NCI-H82 (cell line): Measurements from ENCODE around the gene OR10A4.
A peak's percentile ranks its signal among the peaks of the same experiment; 100 is the strongest.
"Not testable (repeated sequence)": the region's sequence is repeated elsewhere in the genome, so short reads cannot be mapped to it uniquely, and the experiment has no call there.

ENCODE experiments used
- DNase-seq: peaks from one replicate; lab custom pipeline; 2025; lab: John Stamatoyannopoulos, UW

The OR10A4 gene, protein sequence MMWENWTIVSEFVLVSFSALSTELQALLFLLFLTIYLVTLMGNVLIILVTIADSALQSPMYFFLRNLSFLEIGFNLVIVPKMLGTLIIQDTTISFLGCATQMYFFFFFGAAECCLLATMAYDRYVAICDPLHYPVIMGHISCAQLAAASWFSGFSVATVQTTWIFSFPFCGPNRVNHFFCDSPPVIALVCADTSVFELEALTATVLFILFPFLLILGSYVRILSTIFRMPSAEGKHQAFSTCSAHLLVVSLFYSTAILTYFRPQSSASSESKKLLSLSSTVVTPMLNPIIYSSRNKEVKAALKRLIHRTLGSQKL

DNA sequence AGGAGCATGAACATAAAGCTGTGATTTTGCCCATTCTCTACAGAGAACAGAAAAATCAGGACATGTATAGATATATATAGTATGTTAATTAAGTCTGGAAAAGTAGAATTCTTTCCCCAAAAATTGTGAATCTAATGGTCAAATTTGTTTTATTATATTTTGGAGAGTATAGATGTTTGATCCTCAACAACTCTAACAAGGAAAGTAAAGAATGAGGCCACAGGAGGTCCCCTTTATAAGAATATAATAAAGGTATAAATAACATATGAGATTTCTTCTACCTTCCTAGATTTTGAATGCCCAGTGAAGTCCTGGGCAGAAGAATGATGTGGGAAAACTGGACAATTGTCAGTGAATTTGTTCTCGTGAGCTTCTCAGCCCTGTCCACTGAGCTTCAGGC lies at the start of gene OR10A4:
Gene OR10A4 (plus strand): TSS at position 301 of the 400 bp plus-strand sequence. CDS start 23 bp downstream, at position 324.
- DNase-seq = no peak

DNA sequence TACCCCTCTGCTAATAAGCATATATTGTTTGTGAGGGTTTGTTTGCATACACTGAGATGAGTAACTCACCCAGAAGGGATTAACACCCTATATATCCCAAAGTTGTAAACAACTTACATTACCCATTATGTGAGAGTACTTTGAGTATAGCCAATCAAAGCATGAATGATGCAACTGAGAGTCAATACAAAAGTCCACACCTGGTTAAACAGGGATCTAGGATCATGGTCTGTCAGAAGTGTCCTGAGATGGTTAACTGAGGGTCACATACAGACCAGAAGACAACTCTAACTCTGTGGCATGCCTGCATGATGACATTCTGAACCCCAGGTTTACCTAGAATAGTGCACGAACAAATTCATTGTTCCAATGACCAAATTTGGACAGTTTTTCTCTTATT lies 48.3 kb upstream of the OR10A4 start:
- DNase-seq = no peak

DNA sequence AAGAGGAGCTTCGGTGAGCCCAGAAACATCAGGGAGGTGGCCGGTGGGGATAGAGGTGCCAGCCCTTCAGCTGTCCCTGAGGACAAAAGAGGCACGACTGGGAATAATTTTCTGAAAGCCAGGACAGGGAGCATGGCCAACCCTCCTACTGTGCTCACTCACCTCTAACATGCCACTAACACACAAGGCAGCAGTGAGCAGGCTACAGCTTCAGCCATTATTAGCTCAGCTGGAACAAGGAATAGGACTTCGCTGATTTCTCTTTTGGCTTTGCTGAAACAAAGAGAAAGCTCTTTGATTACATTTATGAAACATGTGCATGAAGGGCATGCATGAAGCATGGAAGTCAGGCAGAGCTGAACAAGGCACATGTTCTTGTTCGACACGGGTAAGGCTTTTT lies 43.1 kb upstream of the OR10A4 start:
- DNase-seq = no peak

DNA sequence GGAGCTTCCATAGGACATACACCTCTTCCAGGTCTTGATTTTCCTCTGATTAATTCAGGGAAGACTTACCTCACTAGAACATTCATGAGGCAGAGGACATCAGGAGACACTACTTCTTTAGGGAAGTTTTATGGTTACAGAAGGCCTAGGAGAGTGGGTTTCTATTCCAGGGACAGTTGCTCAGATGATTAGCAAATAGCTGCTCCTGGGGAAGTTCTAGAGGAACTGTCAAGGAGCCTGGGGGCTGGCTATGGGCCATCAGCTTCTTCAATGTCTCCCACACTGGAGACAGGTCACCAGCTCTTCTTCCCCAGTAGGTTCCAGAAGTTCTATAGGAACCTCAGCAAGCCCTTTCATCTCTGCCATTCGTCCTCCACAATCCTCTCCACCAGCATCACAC lies 42.4 kb upstream of the OR10A4 start:
- DNase-seq = no peak

DNA sequence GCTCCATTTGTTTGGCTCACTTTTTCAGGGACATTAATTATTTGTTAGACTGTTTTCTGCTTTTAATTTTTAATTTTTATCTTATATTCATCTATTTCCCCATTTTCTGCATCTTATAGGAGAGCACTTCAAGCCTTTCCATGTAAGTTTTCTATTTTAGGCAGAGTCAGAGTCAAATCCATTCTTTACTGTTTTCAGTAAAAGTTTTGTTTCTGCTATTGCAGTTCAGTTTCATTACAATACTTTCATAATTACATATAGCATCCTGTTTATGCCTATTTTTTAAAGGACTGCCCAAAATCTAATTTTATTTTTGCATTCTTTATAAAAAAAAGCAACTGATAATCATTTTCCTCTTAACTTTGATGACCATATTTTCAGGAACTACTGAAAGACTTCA lies 34.7 kb upstream of the OR10A4 start:
- no peak for DNase-seq

DNA sequence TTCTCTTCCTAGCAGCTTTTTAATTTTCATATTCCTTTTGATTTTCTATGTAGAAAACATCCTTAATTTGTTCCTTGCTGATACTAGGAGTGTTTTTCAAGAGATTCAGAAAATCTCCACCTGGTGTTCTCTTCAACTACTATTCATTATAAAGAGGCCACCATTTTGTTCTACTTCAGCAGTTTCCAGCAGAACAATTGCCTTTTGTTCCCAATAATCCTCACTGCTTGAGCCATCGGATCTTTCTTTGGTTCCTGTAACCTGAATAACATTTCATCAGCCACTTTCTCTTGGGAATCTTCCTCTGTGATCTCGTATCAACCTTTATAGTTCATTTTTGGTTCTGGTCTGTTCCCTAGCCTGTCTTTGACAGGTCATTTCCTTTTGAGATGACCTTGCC lies 32.8 kb upstream of the OR10A4 start:
- no peak for DNase-seq

DNA sequence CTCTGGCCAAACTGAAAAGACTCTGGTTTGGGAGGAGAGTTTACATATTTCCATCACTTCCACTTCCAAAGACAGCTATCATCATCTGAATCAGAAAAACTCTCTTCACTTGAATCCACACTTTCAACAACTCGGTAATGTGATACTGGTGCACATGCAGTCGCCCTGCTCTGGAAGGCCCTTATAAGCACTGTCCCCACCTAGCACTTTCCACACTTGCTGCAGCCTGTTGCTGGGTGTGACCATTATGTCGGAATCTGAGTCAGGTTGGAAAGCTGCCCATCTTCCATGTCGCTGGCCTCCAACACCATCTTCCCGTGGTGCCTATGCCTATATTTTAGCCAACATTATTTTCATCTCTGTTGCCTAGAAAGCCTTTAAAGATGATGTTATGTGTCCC lies 32.1 kb upstream of the OR10A4 start:
- DNase-seq = no peak

DNA sequence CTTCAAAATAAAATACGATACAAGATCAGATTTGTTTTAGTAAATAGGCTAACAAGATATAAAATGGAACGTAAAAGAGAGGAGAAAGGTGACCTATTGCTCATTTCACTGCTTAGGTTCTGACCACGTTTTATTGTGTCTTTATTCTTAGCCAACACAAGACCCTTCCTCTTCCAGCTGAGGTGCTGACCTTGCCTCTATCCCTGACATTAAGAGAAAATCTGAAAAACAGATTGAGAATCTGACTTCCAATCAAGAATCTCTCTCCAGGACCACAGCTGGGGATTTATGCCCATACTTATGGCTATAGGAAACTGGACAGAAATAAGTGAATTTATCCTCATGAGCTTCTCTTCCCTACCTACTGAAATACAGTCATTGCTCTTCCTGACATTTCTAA lies 31.0 kb upstream of the OR10A4 start, which contains the start of gene OR10A5:
Gene OR10A5 (plus strand): TSS at position 301 of the 400 bp plus-strand sequence. CDS start 0 bp downstream, at position 301.
- no peak for DNase-seq

DNA sequence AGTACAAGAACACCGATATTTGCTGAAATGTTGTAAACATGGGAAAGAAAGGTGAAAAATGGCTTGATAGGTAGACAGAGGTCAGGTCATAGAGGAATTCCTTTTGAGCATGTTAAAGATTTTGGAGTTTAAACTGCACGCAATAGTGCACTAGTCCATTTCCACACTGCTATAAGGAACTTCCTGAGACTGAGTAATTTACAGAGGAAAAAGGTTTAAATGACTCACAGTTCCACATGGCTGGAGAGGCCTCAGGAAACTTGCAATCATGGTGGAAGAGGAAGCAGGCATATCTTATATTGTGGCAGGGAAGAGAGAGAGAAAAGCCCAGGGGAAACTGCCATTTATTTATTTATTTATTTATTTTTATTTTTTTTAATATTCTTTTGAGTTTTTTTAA lies 25.9 kb upstream of the OR10A4 start:
- DNase-seq = no peak

DNA sequence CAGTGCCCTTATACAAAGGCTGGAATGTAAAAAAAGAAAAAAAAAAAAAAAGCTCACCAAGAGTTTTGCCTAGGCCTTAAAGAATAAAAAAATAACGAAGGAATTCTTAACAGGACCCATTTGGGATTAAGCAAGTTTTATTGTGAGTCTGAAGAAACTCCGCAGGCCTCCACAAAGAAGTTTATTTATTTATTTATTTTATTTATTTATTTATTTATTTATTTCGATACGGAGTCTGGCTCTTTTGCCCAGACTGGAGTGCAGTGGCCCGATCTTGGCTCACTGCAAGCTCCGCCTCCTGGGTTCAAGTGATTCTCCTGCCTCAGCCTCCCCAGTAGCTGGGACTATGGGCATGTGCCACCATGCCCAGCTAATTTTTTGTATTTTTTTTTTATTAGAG lies 21.6 kb upstream of the OR10A4 start:
- not testable (repeated sequence) for DNase-seq

DNA sequence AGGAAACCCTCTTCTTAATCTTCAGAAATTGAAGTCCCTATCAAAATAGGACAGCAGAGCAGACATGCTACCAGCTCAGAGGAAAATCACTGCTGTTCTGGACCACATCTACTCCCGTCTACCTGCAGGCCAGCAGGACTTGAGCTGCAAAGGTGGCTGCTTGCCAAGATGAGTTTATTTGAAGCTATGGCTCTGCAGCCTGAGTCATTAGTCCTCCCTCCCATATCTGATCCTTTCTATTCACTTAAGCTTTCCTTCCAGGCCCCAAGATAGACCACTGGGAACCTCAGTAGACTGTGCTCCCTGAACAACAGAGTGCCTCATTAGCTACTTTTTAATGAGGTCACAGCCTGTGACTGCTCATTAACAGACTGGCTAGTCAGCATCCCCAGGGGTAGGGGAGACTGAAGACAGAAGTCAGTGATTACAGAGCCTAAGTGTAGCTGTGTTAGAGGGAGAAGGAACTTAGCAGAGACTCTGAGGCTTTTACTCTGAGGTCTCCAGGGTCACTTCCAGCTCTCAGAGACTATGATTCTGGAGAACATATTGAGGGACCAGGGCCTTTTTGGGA lies 20.4 kb upstream of the OR10A4 start:
- DNase-seq = no peak

DNA sequence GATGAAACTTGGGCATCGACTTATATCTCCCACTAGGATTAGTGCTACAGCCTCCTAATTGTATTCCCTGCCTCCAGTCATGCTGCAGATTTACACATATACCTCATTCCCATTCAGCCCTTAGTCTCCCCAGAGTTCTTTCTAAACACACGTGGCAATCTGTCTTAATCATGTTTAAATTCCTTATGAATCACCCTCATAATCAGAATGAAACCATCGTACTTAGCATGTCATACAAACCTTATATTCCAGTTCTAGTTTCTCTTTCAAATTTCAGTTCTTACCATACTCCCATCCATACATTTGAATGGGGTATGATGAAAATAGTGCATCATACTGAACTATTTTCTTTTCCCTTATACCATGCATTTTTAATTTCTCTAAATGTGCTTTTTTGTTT lies 19.6 kb upstream of the OR10A4 start:
- peak; percentile 2 for DNase-seq

DNA sequence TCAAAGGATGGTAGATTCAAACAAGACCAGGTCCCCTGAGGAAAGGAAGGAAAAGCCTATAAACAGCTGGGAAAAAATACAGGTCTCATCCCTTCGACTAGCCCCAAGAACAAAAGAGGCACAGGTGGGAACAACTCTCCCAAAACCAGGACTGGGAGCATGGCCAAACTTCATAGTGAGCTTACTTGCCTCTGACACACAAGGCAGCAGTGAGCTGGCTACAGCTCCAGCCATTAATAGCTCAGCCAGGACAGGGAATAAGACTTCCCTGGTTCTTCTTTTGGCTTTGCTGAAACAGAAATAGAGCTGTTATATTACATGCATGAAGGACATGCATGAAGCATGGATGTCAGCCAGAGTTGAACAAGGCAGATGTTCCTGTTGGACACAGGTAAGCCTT lies 13.5 kb upstream of the OR10A4 start, which contains the start of gene OR10A2:
Gene OR10A2 (plus strand): TSS at position 97 of the 400 bp plus-strand sequence. CDS start 6,698 bp downstream, outside the sequence.
- no peak for DNase-seq

DNA sequence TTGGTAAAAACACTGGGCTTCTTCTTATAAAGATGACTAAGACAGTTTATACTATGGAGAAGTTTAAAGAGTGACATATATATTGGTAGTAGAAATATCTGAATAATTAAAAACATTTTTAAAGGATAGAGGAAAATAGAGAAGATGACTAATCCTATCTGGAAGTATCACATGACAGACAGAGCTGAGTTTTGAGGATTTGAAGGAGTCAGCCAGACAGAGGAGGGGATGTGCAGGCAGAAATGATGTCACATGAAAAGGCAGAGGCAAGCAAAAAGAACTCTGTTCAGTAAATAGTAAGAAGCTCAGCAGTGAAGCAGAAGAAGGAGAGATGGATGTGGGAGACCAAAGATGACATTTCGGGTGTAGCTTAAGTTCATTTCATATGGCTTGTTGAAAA lies 12.0 kb upstream of the OR10A4 start:
- no peak for DNase-seq

DNA sequence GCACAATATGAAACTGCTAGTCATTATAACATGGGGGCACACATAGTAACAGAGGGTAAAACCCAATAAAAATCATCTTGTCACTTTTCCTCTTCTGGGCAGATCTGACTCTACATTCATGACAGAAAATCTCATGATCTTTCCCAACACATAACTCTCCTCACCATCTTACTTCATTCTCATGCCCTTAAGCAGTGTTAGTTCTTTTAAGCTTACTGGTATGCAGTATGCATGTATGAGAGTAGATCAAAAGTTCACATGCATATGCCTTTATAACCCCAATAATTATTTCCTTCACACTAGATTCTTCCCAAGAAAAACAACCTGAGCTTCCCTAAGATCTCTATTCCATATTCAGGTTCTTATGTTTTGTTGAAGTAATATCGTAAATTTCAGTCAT lies 5.1 kb upstream of the OR10A4 start:
- no peak for DNase-seq

DNA sequence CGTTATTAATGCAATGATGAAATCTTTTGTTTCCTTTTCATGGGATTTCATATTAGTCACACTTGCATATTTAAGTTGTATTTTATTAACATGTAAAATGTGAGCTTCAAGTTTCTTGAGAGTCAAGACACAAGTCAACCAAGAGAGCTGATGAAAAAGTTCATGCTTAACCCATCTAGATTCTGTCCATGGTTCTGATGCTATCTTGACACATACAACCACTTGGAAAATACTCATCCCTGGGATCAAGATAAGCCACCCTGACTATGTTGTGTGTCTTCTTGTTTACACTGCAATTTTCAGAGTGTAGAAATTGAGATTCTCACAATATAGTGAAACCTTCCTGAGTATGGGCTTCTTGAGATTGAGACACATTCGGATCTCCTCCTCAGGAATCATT lies 664 bp upstream of the OR10A4 start:
- DNase-seq = no peak

DNA sequence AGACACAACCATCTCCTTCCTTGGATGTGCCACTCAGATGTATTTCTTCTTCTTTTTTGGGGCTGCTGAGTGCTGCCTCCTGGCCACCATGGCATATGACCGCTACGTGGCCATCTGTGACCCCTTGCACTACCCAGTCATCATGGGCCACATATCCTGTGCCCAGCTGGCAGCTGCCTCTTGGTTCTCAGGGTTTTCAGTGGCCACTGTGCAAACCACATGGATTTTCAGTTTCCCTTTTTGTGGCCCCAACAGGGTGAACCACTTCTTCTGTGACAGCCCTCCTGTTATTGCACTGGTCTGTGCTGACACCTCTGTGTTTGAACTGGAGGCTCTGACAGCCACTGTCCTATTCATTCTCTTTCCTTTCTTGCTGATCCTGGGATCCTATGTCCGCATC lies 489 bp downstream of the OR10A4 start:
- DNase-seq = no peak

DNA sequence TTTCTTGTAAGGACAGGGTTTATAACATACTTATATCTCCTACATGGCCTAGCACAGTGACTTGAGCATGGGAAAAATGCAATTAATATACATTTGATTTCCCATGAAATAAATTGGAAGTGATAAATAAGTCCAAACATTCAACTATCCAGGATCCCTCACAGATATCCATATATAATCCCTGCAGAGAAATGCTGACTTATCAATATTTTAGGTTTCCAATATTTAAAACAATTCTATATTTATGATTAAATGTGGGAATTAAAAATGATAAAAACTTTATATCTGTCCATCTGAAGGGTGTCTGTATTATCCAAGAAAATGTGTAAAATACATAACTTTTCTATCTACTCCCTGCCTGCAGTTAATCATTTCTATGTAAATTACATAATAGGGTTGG lies 6.3 kb downstream of the OR10A4 start:
- DNase-seq = no peak

DNA sequence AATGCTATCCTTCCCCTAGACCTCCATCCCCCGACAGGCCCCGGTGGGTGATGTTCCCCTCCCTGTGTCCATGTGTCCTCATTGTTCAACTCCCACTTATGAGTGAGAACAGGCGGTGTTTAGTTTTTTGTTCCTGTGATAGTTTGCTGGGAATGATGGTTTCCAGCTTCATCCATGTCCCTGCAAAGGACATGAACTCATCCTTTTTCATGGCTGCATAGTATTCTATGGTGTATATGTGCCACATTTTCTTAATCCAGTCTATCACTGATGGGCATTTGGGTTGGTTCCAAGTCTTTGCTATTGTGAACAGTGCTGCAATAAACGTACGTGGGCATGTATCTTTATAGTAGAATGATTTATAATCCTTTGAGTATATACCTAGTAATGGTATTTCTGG lies 11.3 kb downstream of the OR10A4 start:
- not testable (repeated sequence) for DNase-seq

DNA sequence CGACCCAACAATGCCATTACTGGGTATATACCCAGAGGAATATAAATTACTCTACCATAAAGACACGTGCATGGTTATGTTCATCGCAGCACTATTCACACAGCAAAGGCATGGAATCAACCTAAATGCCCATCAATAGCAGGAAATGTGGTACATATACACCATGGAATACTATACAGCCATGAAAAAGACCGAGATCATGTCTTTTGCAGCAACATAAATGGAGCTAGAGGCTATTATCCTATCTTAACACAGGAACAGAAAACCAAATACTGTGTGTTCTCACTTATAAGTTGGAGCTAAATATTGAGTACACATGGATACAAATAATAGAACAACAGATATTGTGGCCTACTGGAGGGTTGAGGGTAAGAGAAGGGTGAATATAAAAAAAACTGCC lies 12.4 kb downstream of the OR10A4 start:
- no peak for DNase-seq

DNA sequence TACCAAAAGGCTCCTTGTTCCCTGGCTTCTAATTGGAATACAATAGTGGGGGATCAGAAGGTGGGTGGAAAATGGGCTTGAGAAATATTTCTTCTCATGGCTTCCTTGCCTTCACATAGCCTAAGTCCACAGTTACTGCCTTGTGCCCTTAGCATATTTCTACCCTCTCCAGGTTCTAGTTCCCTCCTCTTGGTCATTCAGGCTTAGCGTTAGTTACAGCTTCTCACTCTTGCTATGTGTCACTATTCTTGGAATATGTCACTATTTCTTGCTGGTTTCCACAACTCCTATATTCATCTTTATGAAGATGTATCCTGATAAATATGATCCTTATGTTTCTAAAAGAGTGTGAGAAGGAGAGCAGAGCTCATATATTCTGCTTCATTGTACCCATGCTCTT lies 13.4 kb downstream of the OR10A4 start:
- no peak for DNase-seq

DNA sequence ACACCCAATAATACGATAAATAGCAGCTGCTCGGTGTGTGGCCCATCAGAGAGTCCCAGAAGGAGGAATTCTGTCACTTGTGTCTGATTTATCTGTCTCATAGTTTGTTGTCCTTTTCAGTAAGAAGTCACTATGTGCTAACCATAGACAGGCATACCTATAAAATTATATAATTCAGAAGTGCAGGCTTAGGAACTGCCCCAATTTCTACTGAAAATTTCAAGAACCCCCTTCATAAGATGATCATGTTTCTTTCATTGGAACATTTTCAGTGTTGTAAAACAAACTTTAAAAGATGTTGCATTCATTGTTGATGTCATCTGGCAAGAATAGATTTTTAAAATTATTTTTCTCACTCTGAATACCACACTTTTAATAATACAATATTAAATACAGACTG lies 16.0 kb downstream of the OR10A4 start, which contains the start of gene OR2D2:
Gene OR2D2 (minus strand): TSS at position 101 of the 400 bp plus-strand sequence. CDS start 0 bp downstream, at position 101.
- no peak for DNase-seq

DNA sequence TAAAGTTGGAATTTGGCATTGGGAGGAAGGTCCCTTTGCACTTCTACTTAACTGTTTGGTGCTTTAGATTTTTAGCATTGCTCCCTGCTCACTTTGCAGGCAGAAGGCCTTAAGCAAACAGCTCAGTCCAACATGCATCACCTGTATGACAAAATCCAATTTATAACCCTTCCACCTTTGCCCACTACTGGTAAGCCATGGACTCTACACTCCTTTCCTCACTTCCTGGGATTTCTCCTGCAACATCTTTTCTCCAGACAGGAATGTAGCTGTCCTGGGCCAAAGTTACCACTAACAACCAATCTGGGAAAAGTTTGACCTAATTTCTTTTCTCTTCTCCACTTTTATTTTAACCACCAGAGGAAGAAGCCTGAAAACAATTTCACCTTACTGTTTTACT lies 17.7 kb downstream of the OR10A4 start:
- no peak for DNase-seq

DNA sequence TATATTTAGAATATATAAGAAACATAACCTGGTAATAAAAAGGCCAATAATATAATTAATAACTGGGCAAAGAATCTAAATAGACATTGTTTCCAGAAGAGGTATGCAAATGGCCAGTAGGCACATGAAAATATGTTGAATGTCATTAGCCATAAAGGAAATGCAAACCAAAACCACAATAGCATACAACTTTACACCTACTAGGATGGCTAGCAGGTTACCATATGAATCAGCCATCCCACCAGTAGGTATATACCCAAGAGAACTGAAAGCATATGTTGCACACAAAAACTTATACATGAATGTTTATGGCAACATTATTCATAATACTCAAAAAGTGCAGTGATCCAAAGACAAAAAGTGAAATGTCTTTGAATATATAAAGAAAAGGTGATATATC lies 18.6 kb downstream of the OR10A4 start:
- DNase-seq = no peak
